NCI-H2081 (cell line): Measurements from ENCODE around the gene NBEAL2.

Experiments used
- DNase-seq, 2 experiments: peaks; one replicate each; lab custom pipeline; 2025; lab: John Stamatoyannopoulos, UW

Gene NBEAL2

DNA sequence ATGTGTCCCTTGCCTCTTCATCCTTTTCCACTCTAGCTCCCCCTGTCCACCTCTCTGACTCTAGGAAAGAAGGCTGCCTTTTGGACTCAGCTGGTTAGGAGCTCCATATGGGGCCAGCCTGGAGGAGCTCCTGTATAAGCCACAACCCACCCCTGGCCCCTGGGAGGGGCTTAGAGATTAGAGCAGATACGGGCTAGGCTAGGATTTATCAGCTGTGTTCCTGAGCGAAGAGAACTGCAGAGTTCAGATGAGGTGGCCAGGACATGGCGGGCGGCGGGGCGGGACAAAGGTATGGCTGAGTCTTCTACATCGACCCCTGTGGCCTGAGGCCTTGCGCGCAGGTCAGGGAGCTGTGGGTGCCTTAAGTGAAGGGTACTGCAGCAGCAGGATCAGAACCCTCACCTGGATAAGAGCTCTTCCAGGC is 7.9 kb downstream of the NBEAL2 start:
- DNase-seq = no peak

DNA sequence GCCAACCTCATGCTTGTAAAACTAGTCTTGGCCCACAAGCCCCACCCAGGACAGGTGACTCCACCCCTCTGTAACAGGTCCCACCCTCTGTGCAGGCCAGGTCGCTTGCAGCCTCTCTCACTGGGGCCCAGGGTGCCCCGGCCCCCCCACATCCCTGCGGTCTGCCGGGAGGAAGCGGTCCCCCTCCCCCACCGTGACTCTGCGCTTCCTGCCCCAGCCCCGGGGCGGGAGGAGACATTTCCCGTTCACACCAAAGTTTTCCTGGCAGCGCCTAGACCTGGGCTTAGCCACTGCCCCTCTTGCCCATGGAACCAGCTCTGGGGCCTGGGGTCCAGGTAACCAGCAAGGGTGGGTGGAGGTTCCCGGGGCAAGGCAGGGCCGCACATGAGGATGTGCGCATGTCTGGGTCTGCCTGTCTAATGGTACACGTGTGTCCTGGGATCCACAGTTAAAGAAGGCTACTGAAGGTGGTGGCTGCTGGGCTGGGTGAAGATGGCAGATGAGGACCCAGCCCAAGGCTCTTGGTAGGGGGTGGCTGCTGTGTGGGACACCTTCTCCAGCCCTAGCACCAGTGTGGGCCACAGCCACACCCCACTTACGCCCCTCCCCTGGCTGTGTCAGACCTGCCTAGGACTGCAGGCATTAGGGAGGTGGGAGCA is 8.4 kb downstream of the NBEAL2 start:
- no peak for DNase-seq

DNA sequence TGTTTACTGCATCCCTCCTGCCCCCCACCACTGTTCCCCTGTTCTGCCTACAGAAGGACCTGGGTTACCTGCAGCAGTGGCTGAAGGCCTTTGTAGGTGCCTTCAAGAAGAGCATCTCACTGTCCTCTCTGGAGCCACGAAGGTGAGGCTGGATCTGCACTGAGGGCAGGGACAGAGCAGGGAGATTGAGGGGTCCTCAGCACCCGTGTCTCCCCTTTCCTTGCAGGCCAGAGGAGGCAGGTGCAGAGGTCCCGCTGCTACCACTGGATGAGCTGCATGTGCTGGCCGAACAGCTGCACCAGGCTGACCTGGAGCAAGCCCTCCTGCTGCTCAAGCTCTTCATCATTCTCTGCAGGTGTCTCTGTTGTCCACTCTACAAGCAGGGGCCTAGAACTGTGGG is 9.2 kb downstream of the NBEAL2 start:
- DNase-seq = no peak

DNA sequence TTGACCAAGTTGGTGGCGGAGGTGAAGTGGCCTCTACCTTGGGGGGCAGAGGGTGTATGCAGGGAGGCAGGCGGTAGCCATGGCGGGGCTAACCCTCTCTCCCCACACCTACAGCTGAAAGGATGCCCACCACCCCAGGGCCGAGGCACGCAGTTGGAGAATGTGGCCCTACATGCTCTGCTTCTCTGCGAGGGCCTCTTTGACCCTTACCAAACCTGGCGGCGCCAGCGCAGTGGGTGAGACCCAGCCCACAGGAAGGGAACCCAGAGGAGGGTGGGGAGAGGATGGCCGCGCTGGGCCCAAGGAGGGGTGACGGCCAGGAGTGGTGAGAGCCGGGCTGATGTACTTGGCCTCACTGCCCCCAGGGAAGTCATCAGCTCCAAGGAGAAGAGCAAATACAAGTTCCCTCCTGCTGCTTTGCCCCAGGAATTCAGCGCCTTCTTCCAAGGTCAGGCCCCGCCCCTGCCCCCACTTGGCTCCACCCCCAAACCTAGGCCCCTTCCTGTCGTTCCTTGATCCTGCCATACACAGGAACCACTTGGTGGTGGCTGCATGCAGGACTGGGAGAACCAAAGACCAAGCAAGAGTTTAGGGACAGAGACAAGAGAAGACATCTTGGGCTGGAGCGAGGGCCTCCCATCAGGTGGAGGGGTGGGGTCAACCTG is 9.8 kb downstream of the NBEAL2 start:
- DNase-seq = no peak

- DNase-seq = no peak
Observed at GRCh38 chr3:46990573-46991374, 11.3 kb downstream of the NBEAL2 start.

GRCh38 chr3:46991406-46992165 is 12.1 kb downstream of the NBEAL2 start:
- no peak for DNase-seq

- no peak for DNase-seq
Observed at GRCh38 chr3:46992231-46992630, 12.8 kb downstream of the NBEAL2 start.

DNA sequence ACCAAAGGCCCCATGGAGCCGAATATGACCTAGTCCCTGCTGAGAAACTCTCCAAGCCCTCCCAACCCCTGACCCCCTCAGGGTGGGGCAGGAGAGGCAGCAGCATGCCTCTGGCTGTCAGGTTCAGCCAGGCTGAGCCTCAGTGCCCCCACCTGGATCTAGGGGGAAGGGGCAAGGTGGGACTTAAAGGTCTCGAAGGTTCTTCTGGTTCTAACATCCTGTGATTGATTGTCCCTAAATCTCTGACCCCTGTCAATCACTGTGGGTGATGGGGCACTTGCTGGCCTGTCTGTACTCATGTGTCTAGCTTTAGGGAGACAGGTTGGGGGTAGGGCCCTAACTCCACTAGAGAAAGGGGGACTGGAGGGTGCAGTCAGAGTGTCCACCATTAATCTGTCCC is 13.8 kb downstream of the NBEAL2 start:
- no peak for DNase-seq

DNA sequence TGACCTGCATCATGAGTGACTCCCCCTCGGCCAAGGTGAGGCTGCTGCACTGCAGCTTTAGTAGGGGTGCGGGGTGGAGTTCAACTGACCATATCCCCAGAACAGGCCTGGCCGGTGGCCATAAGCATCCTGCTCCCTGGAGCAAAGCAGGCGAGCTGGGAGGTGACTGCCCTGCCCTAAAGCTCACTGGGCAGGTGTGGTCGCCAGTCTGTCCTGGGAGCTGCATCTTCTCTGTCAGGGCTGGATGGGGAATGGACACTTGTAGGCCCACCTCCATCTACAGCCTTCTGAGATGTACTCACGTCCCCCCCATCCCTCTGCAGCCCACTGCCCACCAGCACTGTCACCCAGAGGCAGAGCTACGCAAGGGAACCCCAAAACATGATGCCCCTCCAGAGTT is 14.5 kb downstream of the NBEAL2 start:
- no peak for DNase-seq

- no peak for DNase-seq
Observed at GRCh38 chr3:46994801-46995731, 15.6 kb downstream of the NBEAL2 start.

DNA sequence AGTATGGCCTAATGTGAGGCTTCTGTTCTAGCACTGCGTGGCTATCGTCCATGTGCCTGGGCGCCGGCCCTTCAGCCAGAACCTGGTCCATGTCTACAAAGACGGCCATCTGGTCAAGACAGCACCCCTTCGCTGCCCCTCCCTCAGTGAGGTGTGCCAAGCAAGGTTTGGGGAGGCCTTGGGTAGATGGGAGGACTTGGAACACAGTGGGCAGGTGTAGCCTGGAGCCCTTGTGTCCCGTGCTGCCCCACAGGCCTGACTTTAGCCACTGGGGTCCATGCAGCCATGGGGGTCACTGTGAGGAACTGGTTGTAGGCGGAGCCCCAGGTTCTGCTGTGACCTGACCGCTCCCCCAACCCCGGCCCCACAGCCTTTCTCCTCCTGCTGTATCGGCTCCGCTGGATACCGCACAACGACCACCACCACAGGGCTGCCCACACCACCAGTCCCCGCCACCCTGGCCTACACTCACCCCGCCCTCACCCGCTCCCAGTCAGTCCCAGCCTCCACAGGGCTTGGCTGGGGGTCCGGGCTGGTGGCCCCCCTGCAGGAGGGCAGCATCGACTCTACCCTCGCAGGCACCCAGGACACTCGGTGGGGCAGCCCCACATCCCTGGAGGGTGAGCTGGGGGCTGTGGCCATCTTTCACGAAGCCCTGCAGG is 16.6 kb downstream of the NBEAL2 start:
- no peak for DNase-seq

GRCh38 chr3:46996689-46997452 is 17.4 kb downstream of the NBEAL2 start:
- DNase-seq = no peak

- no peak for DNase-seq
Observed at GRCh38 chr3:46997453-46998091, 18.1 kb downstream of the NBEAL2 start.

DNA sequence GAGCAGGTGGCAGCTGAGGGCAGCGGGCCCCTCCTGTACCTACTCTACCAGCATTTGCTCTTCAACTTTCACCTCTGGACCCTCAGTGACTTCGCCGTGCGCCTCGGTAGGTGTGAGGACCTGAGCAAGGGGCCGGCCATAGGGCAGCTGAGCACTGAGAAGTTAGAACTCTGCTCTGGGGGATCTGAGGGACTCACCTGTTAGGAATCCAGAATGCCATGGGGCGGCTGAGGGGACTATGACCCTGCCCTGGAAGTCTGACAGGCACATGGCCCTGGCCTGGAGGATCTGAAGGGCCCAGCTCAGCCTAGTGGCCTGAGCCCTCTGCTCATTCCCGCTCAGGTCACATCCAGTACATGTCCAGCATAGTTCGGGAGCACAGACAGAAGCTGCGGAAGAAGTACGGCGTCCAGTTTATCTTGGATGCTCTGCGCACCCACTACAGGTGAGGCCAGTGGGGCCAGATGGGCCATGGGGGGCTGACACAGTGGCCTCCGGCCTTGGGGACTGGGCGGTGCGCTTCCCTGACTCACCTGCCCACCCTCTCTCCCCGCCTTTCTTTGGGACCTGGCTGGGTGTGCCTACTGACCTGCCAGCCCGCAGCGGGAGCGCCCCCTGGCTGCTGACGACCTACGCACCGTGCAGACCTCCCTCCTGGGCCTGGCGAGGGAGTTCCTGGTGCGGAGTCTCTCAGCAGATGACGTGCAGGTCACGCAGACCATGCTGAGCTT is 18.8 kb downstream of the NBEAL2 start:
- DNase-seq = no peak

- DNase-seq = no peak
Observed at GRCh38 chr3:46998852-46999515, 19.5 kb downstream of the NBEAL2 start.

DNA sequence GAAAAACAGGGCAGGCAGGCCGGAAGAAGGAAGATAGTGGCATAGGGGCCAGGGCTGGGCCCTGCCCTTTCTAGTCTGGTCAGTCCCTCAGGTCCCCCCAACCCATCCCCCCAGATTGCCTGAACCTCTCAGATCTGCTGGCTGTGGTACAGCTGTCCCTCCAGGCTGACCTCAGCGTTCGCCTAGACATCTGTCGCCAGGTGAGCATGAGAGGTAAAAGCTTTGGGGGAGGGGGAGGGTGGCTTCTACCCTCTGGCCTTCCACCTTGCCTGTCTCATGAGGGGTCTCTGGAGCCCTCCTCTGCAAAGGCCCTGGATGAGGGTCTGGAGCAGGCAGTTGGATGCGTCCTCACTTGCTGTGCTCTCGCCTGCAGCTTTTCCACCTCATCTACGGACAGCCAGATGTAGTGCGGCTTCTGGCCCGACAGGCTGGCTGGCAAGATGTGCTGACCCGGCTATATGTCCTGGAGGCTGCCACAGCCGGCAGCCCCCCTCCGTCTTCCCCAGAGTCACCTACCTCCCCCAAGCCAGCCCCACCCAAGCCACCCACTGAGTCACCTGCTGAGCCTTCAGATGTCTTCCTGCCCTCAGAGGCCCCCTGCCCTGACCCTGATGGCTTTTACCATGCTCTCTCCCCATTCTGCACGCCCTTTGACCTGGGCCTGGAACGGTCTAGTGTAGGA is 20.2 kb downstream of the NBEAL2 start:
- DNase-seq = no peak

- no peak for DNase-seq
Observed at GRCh38 chr3:47000198-47000815, 20.8 kb downstream of the NBEAL2 start.
